ENCODE results near the gene GNG12.
"Not testable (repeated sequence)": the region's sequence is repeated elsewhere in the genome, so short reads cannot be mapped to it uniquely, and the experiment has no call there.

The GNG12 gene

GRCh38 chr1:67679691-67680090 lies 153.6 kb downstream of the GNG12 start:
- DNase-seq (ENCODE audit: low read depth), result no peak

DNA sequence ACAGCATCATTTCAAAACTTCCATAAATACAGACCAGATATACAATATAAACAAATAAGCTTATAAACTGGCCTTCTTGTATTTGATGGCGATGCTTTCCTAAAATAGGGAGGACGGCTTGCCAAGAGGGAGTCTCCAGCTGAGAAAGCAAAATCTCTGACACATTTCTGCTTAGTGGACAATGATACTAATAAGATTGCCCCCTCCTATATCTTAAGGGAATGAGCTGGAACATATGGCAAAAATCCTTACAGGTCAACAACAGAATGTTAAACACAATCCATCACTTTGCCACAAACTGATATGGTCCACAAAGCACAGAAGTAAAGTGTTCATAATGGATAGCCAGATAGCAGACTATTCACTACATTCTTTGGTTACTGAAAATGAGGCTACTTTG lies 155.3 kb downstream of the GNG12 start:
- DNase-seq (ENCODE audit: low read depth), result no peak

- no peak for DNase-seq (ENCODE audit: low read depth)
These were observed 155.9 kb downstream of the GNG12 start for GRCh38 chr1:67677408-67677807.

GRCh38 chr1:67676946-67677345 lies 156.3 kb downstream of the GNG12 start:
- no peak for DNase-seq (ENCODE audit: low read depth)

DNA sequence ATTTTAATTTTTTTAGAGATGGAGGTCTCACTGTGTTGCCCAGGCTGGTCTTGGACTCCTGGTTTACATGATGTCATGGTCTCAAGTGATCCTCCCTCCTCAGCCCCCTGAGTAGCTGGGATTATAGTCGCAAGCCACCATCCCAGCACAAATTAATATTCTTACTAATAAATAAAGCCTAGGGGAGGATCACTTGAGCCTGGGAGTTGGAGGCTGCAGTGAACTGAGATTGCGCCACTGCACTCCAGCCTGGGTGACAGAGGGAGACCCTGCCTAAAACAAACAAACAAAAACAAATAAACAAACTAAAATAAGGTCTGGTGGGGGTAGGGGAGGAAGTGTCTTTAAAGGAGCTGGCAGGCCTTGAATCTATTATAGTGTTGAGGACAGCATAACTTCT lies 157.0 kb downstream of the GNG12 start:
- DNase-seq (ENCODE audit: low read depth), result no peak

DNA sequence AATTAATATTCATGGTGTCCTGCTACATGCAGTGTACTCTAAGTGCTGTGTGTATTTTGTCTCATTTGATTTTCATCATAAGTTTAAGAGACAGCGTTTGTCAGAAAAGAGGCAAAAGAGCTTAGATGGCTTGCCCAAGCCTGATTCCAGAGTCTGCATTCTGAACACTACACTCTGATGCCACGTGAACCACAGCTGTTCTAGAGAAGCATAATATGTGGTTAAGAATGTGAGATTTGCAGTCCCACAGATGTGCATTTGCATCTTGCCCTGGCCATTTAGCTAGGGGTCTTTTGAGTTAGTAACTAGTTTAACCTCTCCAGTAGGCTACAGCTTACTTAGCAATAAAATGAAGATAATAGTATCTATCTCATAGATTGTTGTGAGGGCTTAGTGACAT lies 157.5 kb downstream of the GNG12 start:
- DNase-seq (ENCODE audit: low read depth), result no peak

DNA sequence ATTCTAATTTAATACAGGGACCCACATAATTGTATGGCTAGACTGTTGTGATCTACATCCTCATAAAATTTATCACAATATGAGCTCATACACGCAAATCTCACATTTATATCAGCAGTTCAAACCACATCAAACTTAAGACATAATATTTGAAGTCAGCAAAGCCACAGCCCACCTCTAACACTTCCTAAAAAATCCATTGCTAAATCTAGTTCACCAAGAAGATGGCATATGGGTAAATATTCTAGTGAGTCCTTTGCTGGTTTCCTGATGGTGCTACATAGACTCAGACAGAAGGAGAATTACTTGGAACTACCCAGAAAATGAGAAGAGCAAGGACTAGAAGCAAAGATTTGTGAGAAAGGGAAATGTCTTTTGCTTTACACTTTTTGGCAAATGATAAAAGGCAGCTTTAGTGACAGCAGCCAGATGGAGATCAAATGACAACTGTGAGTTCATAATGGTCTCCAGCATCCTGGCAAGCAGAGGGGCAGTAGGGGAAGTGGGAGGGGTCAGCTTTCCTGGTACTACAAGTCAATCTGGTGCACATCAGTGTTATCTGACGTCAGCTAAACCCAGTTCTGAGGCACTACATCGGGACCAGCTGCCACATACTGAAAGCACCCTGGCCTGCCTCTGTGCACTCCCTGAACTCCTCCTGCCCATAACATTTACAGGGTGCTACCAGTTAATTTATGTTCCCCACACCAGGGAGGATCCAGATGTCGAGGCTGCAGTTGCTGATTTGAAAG lies 158.8 kb downstream of the GNG12 start:
- no peak for DNase-seq (ENCODE audit: low read depth)

DNA sequence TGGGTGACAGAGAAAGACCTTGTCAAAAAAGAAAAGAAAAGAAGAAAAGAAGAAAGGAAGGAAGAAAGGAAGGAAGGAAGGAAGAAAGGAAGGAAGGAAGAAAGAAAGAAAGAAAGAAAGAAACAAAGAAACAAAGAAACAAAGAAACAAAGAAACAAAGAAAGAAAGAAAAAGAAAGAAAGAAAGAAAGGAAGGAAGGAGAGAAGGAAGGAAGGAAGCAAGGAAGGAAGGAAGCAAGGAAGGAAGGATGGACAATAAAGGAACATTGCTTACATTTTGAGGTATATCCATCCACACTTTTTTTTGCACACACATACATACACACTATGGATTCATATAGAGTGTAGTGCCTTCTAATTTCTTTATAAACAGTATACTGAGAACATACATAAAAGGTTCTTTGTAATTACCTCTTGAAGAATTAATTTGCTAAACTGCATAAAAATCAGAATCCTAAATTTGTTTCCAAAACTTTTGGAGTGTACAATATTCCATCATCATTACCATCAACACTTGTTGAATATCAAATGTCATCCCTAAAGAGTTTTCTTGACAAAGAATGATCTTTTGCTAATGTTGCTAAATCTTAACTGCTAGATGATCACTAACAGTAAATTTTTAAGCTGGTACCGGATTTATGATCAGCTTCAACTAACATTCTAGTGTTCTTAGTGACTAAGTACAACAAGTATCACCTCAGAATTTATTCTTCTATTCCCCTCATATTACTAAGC lies 159.6 kb downstream of the GNG12 start:
- no peak for DNase-seq (ENCODE audit: low read depth)

DNA sequence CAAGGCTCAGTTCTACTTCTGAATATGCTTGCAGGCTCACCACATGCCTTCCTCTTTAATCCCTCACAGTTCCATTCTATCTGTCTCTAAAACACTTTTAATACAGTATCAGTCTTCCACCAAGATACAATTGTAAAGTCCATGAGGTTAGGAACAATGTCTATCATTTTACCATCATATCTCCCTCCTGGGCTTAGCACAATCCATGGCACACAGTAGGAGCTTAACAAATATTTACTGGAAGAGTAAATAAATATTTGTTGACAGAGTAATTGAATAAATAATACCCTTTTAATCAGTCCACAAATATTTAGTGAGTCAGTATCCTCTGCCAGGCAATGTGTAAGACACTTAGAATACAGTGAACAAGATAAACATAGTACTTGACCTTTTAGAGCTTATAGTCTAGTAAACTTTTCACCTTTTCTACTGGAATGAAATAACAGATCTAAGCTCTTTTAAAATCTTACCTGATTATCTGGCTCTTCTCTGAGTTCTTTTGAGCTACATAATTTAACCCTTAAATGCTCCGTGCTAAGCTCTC lies 160.9 kb downstream of the GNG12 start:
- DNase-seq (ENCODE audit: low read depth), result no peak

DNA sequence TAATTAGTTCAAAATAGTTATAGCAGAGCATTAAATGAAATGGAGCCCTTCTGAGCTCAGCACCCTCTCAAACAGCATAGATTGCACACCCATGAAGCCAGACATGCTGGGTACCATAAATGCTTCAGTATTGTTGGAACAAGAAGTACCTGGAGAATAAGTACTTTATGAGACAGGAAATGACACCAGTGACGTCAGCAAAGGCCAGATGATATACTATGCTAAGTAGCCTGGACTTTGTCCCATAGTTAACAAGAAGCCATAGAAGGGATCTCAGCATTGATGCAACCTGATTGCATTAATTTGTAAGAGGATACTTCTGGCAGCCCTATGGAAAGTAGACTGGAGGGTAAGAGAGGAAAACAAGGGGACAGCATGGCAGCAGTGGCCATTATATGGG lies 164.6 kb downstream of the GNG12 start:
- no peak for DNase-seq (ENCODE audit: low read depth)

- no peak for DNase-seq (ENCODE audit: low read depth)
These were observed 166.6 kb downstream of the GNG12 start for GRCh38 chr1:67666636-67667035.

DNA sequence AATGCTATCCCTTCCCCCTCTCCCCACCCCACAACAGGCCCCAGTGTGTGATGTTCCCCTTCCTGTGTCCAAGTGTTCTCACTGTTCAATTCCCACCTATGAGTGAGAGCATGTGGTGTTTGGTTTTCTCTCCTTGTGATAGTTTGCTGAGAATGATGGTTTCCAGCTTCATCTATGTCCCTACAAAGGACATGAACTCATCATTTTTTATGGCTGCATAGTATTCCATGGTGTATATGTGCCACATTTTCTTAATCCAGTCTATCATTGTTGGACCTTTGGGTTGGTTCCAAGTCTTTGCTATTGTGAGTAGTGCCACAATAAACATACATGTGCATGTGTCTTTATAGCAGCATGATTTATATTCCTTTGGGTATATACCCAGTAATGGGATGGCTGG lies 168.0 kb downstream of the GNG12 start:
- not testable (repeated sequence) for DNase-seq (ENCODE audit: low read depth)

DNA sequence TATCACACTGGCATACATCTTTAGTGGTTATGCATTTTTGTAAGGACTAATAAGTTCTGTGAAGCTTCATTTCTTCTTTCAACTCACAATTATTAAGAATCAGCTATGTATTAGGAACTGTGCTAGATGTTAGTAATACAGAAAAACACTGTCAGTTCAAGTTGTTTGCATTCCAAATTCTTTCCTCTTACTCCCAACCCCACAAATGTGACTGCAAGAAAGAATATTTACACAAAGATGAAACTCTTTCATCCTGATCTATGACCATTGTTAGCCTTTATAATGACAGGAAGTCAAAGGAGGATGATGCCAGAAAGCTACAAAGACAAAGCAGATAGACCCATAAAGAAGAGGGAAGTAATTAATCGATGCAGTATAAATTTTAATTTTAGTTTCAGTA lies 169.2 kb downstream of the GNG12 start:
- no peak for DNase-seq (ENCODE audit: low read depth)

DNA sequence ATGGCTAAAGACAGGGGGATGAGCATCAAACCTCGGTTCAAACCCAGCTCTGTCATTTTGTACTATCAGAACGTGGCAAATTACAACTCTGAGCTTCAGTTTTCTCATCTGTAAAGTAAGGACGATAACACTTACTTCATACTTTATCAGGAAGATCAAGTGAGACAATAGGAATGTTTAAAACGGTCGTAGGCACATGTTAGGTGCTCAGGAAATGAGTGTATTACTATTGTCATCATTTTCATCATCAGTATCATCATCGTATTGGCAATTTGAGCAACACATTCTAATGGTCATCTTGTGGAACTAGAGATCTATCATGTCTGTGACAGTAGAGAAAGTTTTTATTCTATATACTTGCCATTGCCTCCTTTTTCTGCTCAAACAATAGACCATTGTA lies 170.4 kb downstream of the GNG12 start:
- no peak for DNase-seq (ENCODE audit: low read depth)

DNA sequence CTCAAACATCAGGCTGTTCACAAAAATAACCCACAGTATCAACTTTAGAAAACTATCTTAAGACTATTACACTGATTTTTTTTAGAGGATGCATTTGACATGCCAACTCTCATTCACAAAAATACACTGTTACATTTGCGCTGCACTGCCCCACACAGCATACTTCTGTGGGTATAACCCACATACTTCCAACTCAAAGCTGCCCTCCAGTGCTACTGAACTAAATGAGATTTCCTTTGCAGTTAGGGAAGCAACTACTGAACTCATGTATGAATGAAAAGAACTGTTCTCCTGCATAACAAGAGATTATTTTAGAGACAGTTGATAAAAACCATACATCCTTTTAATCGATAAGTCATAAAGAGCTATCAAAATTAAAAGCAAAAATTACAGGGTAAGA lies 174.0 kb downstream of the GNG12 start:
- no peak for DNase-seq (ENCODE audit: low read depth)

- not testable (repeated sequence) for DNase-seq (ENCODE audit: low read depth)
These were observed 176.1 kb downstream of the GNG12 start for GRCh38 chr1:67657152-67657551.

- no peak for DNase-seq (ENCODE audit: low read depth)
These were observed 177.7 kb downstream of the GNG12 start for GRCh38 chr1:67655581-67655980.

GRCh38 chr1:67653304-67653703 lies 180.0 kb downstream of the GNG12 start:
- DNase-seq (ENCODE audit: low read depth), result no peak

- no peak for DNase-seq (ENCODE audit: low read depth)
These were observed 180.5 kb downstream of the GNG12 start for GRCh38 chr1:67652800-67653199.

Measured in activated T-helper 9 cell treated with anti-CD3 and anti-CD28 coated beads, Interleukin-2, amount 50 U/mL, for 16 hours (primary cell).